Chondrocyte (in vitro differentiated cells): ENCODE measurements around the gene JADE1. TPM values are rescaled to one million over a fixed set of nuclear protein-coding genes. Genes with fewer than 3 reads are reported as not detected.
A peak's percentile ranks its signal among the peaks of the same experiment; 100 is the strongest.

Source experiments
- DNase-seq: peaks from one replicate; pipeline ENCODE4 v3.0.0; 2021; ENCODE audit warnings: mixed read lengths, low spot score
- H3K27ac Mint-ChIP-seq: one replicate; pipeline ENCODE4 v1.8.0; 2021; ENCODE audit warnings: mild to moderate bottlenecking, moderate library complexity, mixed read lengths; ENCODE audit not compliant: unreplicated experiment
- H3K27me3 Mint-ChIP-seq: 2 replicates; pipeline ENCODE4 v1.8.0; 2021; ENCODE audit warnings: low read depth, mixed read lengths
- H3K36me3 Mint-ChIP-seq: 2 replicates; pipeline ENCODE4 v1.8.0; 2021; ENCODE audit warnings: low read depth, mixed read lengths
- H3K4me1 Mint-ChIP-seq: 2 replicates; pipeline ENCODE4 v1.8.0; 2021; ENCODE audit warnings: low read depth, mild to moderate bottlenecking, mixed read lengths
- H3K4me3 Mint-ChIP-seq: one replicate; pipeline ENCODE4 v1.8.0; 2021; ENCODE audit warnings: mild to moderate bottlenecking, moderate library complexity, mixed read lengths; ENCODE audit not compliant: unreplicated experiment
- H3K9me3 Mint-ChIP-seq: 2 replicates; pipeline ENCODE4 v1.8.0; 2021; ENCODE audit warnings: low read depth, mixed read lengths
- total RNA-seq: library from RNA; stranded (reverse); gene quantifications from 3 replicates; pipeline ENCODE4 v1.2.1, GENCODE V29; 2021
- TF ChIP-seq, protein P1 (sequence below): fragments of 200-600 bp; sonication (generic); IDR thresholded peaks from 2 replicates; pipeline ENCODE4 v1.5.0; 2021; ENCODE audit warnings: antibody characterized with exemption, mild to moderate bottlenecking, moderate library complexity

JADE1 gene
- total RNA-seq, 1 donor from 2014 or later, result 34.0 TPM

DNA sequence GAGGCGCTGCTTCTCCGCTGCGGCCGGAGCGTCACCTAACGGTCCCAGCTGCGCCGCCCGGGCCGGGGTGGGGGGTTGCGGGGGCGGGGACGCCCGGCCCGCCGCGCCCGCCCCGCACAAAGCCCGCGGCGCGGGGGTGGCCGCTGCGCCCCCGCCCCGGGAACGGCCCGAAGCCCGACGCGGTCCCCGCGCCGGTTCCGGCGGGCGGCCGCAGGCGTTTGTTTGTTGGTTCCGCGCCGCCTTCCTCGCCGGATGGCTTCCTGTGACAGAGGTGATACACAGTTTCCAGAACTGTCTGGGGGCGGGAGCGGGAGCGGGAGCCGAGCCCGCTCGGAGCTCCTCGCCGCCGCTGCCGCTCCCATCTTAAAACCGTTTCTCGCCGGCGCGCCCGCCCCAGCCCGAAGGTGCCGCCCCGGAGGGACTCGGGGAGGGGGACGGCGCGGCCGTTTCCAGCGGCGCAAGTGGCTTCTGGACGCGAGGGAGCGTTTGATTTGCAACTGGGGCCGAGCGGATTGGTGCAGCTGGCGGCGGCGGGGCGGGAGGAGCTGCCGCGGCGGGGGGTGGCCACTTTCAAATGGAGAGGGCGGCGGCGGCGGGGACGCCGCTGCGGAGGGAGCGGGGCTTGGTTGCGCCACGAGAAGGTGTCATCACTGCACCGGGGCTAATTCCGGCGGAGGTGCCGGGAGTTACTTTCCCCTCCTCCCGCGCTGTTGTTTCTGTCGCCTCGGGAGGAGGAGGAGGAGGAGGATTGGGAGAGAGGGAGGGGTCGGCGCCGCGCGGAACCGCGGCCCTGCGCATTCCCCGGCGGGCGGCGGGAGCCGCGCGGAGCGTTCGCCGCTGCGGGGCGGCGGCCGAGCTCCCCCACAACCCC lies 2.3 kb downstream of the JADE1 start:
- H3K27me3 Mint-ChIP-seq, result no peaks in the 10 kb centered on the region
- H3K4me3 Mint-ChIP-seq, result peak overlapping the region; percentile 95
- peak overlapping the region; percentile 91 for H3K27ac Mint-ChIP-seq
- TF ChIP-seq, protein P1, sequence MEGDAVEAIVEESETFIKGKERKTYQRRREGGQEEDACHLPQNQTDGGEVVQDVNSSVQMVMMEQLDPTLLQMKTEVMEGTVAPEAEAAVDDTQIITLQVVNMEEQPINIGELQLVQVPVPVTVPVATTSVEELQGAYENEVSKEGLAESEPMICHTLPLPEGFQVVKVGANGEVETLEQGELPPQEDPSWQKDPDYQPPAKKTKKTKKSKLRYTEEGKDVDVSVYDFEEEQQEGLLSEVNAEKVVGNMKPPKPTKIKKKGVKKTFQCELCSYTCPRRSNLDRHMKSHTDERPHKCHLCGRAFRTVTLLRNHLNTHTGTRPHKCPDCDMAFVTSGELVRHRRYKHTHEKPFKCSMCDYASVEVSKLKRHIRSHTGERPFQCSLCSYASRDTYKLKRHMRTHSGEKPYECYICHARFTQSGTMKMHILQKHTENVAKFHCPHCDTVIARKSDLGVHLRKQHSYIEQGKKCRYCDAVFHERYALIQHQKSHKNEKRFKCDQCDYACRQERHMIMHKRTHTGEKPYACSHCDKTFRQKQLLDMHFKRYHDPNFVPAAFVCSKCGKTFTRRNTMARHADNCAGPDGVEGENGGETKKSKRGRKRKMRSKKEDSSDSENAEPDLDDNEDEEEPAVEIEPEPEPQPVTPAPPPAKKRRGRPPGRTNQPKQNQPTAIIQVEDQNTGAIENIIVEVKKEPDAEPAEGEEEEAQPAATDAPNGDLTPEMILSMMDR, result no peak
- peaks cover 32% of the 10 kb centered on the region for H3K4me1 Mint-ChIP-seq
- DNase-seq, result peak; percentile 94
- H3K36me3 Mint-ChIP-seq, result no peaks in the 10 kb centered on the region
- H3K9me3 Mint-ChIP-seq, result no peaks in the 10 kb centered on the region

GRCh38 chr4:128812442-128813235 lies 3.1 kb downstream of the JADE1 start:
- no peak for DNase-seq
- peak overlapping the region; percentile 82 for H3K4me3 Mint-ChIP-seq

GRCh38 chr4:128813965-128814364 lies 4.5 kb downstream of the JADE1 start:
- H3K36me3 Mint-ChIP-seq, result no peaks in the 10 kb centered on the region
- H3K27ac Mint-ChIP-seq, result peak overlapping the region; percentile 23

More at GRCh38 chr4:128812442-128813235, 3.1 kb downstream of the JADE1 start:
- H3K4me1 Mint-ChIP-seq, result peaks cover 33% of the 10 kb centered on the region
- H3K27ac Mint-ChIP-seq, result peak overlapping the region; percentile 89
- H3K9me3 Mint-ChIP-seq, result no peaks in the 10 kb centered on the region
- TF ChIP-seq, protein P1, result no peak
- no peaks in the 10 kb centered on the region for H3K36me3 Mint-ChIP-seq
- H3K27me3 Mint-ChIP-seq, result no peaks in the 10 kb centered on the region

DNA sequence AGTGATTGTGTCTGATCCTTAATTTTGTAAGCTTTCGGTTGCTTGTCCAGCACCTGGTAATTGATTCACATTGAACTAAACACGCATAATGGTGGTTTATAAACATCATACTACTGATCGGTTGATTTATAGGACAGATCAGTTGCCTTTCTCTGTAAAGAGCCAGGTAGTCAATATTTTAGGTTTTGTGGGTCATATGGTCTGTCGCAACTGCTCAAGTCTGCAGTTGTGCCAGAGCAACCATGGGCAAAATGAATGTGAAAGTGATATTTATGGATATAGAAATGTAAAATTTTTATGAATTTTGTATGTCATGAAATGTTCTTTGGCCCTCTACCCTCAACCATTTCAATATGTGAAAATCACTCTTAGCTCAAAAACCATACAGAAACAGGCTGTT lies 8.9 kb downstream of the JADE1 start:
- TF ChIP-seq, protein P1, result no peak
- H3K9me3 Mint-ChIP-seq, result no peaks in the 10 kb centered on the region
- H3K36me3 Mint-ChIP-seq, result no peaks in the 10 kb centered on the region
- H3K4me3 Mint-ChIP-seq, result no peak overlapping the region
- H3K4me1 Mint-ChIP-seq, result peaks cover 51% of the 10 kb centered on the region
- no peak for DNase-seq
- H3K27ac Mint-ChIP-seq, result peak overlapping the region; percentile 45
- H3K27me3 Mint-ChIP-seq, result no peaks in the 10 kb centered on the region

More at GRCh38 chr4:128813965-128814364, 4.5 kb downstream of the JADE1 start:
- H3K27me3 Mint-ChIP-seq, result no peaks in the 10 kb centered on the region
- H3K4me1 Mint-ChIP-seq, result peaks cover 34% of the 10 kb centered on the region
- TF ChIP-seq, protein P1, result no peak
- no peak overlapping the region for H3K4me3 Mint-ChIP-seq
- H3K9me3 Mint-ChIP-seq, result no peaks in the 10 kb centered on the region
- no peak for DNase-seq

DNA sequence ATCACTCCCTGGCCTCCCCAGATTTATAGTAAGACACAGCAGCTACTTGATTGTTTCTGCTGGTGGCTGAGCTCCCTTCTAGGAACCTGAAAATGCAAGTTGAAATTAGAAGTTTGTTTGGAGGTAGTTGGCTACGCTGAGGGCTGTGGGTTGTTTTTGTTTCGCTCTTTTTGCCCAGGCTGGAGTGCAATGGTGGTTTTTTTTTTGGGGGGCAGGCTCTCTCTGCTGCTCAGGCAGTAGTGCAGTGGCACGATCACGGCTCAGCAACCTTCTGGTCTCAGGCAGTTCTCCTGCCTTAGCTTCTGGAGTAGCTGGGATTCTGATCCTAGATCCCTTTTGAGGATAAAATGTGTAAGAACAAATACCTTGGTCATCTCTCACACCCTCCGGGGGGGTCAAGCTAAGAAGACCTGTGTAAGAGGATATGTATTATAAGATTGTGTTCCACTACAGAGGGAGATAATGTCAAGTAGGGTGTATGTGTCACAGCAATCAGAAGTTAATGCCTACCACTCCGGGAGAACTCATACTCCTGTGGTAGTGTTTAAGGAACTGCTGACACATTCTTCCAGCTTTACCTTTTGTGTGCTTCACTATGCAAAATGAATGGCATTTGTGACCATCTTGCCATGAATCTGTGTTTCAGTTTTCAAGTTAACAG lies 9.7 kb downstream of the JADE1 start:
- H3K36me3 Mint-ChIP-seq, result no peaks in the 10 kb centered on the region
- no peak overlapping the region for H3K27ac Mint-ChIP-seq
- H3K4me1 Mint-ChIP-seq, result peaks cover 49% of the 10 kb centered on the region
- no peaks in the 10 kb centered on the region for H3K27me3 Mint-ChIP-seq
- no peaks in the 10 kb centered on the region for H3K9me3 Mint-ChIP-seq
- TF ChIP-seq, protein P1, result no peak
- no peak for DNase-seq
- H3K4me3 Mint-ChIP-seq, result no peak overlapping the region
